HG02884 (cell line): ENCODE measurements around the gene PPFIA3.
"Not testable (repeated sequence)": the region's sequence is repeated elsewhere in the genome, so short reads cannot be mapped to it uniquely, and the experiment has no call there.

ENCODE experiments used
- ATAC-seq: cut with Tn5 transposase; IDR thresholded peaks from one replicate; pipeline ENCODE4 v1.9.1; 2021; ENCODE audit warnings: mild to moderate bottlenecking, moderate library complexity; ENCODE audit not compliant: unreplicated experiment

The PPFIA3 gene

DNA sequence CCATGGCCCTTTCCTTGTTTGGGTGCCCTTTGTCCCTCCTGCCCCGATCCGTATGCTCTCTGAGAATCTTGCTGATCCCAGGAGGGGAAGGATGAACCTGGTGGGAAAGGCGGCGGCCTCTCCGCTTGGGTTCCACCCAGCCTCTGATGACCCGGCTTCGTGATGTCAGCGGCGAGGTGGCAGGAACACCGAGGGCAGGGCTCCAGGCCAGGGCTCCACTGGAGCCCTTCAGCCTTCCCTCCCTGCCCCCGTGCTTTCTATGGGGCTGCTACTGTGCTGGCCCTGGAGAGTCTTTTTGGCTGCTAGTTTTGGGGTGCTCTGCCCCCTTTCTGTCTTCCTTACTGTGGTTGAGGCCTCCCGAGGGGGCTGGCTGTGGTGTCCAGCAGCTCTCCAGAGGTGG is 17.0 kb upstream of the PPFIA3 start:
- ATAC-seq = no peak

DNA sequence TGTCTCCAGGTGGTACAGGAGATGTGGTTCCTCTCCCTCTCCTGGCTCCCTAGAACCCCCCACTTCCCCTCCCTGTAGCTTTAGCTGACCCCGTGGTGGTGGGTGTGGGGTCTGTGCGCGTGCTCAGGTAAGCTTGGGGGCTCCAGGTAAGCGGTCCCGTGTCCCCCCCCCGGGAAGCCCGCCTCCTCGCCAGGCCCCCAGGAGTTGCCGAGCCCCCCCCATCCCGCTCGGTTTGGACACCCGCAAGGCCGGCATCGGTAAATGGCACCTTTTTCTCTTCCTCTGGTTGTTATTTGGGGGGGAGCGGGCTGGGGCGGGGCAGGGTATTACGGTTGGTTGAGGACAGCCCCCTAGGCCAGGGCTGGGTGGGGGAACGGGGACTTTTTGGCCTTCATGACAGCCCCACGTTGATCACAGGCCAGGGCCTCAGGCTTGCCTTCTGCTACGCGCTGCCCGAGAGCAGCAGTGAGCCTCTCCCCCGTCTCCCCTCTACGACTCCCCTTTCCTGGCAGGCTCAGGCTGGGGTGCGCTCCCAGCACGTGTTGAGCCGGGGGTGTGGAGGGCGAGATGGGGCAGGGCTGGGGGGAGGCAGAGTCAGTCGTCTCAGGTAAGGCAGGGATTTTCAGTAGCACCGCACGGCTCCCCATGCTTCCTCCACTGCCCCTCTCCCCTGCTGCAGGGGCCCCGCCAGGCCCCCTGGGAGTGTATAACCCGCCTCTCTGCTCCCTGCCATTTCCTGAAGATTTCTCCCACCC is 15.8 kb upstream of the PPFIA3 start:
- no peak for ATAC-seq

DNA sequence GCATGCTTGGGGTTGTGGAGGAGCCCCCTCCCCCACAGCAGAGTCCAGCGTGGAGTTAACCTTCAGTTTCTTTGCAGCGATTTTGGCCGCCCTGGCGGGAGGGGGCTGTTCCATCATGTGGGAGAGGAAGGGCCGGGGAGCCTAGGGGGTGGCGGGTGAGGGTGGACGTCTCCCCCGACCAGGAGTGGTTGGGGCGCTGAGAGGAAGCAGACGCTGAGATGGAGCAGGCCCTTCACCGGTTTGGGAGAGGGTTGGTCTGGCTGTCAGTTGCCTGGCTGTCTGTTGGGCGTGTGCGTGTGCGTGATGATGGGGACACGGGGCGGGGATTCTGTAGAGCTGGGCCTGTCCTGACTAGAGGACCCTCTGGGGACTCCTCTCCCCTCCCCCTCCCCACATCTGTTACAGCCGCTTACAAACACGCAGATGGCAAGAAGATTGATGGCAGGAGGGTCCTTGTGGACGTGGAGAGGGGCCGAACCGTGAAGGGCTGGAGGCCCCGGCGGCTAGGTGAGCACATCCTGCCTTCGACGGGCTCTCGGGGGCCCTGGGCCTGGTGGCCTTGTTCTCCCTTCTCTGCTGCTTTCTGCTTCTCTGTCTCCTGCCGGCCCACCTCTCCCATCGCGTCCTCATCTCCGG is 15.0 kb upstream of the PPFIA3 start:
- ATAC-seq = no peak

DNA sequence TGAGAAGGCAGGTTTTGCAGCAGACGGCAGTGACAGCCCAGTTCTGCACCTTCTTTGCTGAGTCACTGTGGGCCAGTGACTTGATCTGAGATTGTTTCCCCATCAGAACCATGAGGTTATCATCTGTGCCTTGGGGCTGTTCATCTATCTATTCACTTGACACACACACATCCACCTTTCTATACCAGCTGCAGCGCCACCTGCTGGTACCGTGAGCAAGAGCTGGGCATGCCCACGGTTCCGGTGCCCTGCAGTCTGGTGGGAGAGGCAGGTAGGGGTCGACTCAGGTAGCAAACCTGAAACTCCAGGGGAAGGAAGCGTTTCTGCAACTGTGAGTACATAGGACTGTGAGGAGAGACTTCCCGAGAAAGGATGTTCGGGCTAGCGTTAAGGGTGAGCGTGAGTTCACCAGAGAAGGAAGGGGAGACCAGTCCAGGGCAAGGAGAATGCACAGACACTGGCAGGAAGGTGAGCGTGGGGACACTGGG is 12.7 kb upstream of the PPFIA3 start:
- no peak for ATAC-seq

DNA sequence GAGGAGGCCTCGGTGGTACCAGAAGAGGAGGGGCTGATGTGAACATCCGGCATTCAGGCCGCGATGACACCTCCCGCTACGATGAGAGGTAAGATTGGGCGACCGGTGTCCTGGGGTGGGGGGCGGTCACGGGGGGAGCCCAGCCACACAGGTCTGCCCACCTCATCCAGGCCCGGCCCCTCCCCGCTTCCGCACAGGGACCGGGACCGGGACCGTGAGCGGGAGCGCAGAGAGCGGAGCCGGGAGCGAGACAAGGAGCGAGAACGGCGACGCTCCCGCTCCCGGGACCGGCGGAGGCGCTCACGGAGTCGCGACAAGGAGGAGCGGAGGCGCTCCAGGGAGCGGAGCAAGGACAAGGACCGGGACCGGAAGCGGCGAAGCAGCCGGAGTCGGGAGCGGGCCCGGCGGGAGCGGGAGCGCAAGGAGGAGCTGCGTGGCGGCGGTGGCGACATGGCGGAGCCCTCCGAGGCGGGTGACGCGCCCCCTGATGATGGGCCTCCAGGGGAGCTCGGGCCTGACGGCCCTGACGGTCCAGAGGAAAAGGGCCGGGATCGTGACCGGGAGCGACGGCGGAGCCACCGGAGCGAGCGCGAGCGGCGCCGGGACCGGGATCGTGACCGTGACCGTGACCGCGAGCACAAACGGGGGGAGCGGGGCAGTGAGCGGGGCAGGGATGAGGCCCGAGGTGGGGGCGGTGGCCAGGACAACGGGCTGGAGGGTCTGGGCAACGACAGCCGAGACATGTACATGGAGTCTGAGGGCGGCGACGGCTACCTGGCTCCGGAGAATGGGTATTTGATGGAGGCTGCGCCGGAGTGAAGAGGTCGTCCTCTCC is 11.5 kb upstream of the PPFIA3 start:
- ATAC-seq = no peak

DNA sequence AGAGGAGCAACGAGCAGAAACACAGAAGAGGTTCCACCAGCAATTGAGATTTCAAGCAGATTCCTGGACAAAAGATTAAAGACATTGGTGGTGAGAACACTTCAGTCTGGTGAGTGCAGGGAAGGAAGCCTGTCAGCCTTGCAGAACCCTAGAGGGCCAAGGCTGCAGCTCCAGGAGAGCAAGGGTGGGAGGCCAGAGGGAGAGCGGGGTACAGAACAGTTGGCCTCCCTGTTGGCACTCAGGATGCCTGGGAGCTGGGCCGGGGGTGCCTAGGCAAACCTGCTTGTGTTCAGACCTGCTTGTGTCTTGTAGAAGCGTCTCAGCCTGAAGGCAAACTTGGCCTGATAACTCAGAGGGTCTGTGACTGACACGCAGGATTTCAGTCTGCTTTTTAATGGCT is 10.3 kb upstream of the PPFIA3 start:
- no peak for ATAC-seq

DNA sequence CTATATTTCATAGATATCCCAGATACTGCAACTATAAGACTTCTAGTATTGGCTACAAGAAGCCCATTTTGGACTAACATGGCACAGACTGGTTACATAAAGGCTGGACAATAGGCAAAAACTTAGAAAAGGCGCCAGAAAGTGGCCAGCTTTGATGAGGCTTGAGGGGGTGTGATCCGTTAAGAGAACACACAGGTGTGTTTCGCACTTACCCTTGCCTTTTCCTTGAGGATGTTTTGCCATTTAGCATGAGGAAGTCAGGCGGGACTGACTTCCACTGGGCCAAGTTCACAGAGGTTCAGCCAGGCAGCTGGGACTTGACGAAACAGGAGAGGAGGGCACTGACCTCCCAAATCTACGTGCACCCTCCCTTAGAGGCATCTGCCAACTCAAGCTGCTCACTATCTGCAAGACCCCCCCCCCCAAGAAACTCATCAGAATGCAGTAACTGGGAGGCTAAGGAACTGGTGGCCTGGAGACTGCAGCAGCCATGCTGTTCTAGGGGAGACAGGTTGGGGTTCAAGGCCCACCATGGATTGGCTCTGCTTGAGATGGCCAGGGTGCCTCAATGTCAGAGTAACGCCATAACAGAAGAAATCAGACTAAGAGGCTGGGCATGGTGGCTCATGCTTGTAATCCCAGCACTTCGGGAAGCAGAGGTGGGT is 9.6 kb upstream of the PPFIA3 start:
- ATAC-seq = no peak

DNA sequence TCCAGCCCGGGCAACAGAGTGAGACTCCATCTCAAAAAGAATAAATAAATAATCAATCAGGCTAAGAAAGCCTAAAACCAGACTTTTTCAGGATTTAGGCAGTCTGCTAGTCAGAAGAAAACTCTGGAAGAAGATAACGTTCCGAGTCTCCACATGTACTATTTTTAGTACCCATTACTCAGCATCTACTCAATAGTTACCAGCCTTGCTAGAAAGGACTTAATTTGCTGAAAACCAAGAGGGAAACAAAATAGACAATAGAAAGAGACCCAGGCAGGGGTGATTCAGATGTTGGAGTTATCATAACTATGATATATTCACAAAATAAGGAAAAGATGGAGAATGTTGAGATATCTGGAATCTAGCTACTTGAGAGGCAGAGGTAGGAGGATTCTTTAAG is 8.8 kb upstream of the PPFIA3 start:
- no peak for ATAC-seq

DNA sequence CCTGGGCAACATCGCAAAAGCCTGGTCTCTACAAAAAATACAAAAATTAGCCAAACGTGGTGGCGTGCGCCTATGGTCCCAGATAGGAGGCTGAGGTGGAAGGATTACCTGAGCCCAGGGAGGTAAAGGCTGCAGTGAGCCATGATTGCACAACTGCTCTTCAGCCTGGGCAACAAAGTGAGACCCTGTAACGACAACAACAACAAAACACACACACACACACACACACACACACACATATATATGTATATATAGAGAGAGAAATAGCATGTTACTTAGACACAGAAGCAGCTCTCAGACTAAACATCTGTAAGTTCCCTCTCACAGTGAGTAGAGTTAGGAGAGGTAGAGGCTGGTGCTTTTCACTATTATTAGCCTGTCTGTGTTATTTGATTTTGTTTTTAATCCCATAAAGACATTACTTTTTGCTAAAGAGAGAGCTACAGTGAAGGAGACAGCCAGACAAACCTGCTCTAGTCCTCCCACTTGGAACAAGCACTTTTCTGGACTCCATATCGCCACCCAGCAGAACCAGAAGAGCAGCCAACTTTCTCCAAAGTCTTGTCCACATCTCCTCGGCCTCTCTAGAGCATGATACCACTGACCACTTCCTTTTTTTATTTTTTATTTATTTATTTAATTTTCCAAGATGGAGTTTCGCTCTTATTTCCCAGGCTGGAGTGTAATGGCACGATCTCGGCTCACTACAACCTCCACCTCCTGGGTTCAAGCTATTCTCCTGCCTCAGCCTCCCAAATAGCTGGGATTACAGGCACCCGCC is 7.9 kb upstream of the PPFIA3 start:
- ATAC-seq = no peak

DNA sequence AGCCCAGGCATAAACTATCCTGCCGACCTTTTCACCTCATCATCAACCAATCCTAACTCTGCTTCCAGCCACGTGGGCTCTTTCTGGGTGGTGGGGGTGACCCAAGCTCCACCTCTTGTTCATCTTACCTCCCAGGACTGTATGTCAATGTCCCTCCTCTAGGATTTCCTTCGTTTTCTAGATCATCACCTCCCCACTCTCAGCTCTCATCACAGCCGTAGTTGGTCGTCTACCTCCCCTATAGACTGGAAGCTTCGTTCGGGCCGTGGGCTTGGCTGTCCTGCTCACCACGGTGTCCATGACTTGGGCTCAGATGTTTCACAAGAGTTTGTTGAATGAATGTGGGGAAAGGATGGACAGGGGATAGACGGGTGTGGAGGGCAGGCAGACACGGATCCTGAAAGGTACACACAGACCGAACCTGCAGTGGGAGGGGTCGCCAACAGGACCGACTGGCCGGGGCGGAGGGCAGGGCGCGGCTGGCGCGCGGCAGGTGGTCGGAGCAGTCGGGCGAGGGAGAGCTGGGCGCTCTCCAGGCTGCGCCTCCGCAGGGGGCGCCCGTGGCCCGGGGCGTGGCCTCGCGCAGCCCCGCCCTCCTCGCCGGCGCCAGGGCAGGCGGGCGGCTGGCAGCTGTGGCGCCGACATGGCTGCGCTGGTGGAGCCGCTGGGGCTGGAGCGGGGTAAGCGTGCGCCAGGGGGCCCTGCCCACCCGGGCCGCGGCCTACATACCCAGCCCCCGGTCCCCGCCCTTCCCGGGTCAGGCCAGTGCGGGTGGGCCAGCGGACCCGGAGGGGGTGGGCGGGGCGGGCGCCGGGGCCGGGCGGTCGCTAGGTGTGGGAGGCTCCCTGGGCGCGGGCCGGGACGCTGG is 5.3 kb upstream of the PPFIA3 start, which contains the start of gene LIN7B:
Gene LIN7B, plus strand, starts transcription at position 609 of the 868 bp plus-strand sequence. Its CDS starts 35 bp downstream, at position 644.
- no peak for ATAC-seq

DNA sequence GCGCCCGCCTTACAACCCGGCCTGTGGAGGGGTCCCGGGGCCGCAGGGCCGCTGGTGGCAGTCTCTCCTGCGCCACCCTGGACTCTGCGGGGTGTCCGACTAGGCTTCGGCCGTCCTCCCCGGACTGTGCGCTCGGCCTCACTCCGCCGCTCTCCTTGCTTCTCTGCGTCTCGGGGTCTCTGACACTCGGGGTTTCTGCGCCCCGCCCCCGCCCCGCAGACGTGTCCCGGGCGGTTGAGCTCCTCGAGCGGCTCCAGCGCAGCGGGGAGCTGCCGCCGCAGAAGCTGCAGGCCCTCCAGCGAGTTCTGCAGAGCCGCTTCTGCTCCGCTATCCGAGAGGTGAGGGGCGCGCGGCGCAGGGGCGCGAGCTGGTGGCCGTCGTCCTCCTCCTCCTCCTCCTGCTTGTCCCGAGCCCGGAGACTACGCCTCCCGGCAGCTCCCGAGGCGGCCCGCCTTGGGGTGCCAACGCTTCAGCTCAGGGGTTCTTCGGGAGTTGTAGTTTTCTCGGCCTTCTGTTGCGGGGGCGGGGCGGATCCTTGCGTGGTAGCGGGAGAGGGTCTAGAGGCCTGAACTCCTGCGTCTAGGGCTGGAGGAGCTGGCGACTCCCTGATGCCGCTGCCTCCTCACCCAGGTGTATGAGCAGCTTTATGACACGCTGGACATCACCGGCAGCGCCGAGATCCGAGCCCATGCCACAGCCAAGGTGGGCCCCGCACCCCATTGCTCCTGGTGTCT is 4.5 kb upstream of the PPFIA3 start:
- no peak for ATAC-seq

DNA sequence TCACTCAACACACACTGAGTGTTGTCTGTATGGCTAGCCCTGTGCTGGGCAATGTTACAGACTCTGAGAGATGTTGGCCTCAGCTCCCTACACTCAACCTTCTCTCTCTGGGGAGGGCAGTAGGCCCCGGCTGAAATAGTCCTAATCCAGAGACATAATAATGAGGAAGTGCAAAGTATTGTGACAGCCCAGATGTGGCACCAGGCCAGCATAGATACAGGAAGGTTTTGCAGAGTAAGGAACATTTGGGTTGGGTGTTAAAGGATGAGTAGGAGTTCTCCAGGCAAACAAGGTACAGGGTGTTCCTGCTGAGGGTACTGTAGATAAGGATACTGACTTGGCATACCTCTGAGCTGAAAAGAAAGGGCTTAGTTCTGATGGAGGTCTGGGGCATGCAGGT is 2.8 kb upstream of the PPFIA3 start:
- ATAC-seq = no peak

DNA sequence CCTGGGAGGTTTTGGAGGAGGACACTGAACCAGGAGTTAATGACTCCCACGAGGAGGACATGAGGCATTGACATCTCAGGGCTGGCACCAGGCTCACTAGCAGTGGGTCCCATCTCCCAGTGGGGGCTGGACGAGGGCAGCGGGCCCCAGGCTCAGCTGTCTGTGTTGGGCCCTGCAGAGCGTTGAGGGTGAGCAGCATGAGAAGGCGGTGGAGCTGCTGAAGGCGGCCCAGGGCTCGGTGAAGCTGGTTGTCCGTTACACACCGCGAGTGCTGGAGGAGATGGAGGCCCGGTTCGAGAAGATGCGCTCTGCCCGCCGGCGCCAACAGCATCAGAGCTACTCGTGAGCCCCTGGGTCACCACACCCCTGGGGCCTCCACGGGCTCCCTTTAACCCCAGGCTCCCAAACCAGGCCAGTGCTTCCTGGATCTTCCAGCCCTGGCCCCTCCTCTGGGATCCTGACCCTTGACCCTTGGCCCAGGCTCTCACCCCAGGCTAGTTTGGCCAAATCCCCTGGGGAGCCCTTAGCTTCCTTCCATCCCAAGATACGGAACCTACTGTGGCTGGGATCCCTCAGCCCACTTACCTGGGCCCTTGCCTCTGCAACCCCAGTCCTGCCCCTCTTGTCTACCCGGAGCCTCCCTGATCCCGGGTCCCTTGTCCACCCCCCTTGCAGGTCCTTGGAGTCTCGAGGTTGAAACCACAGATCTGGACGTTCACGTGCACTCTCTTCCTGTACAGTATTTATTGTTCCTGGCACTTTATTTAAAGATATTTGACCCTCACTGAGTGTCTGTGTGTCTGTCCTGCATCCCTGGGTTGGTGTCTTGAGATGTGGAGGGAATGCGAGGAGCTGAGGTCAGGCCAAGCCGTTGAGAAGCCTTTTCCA is 1.4 kb upstream of the PPFIA3 start:
- no peak for ATAC-seq

DNA sequence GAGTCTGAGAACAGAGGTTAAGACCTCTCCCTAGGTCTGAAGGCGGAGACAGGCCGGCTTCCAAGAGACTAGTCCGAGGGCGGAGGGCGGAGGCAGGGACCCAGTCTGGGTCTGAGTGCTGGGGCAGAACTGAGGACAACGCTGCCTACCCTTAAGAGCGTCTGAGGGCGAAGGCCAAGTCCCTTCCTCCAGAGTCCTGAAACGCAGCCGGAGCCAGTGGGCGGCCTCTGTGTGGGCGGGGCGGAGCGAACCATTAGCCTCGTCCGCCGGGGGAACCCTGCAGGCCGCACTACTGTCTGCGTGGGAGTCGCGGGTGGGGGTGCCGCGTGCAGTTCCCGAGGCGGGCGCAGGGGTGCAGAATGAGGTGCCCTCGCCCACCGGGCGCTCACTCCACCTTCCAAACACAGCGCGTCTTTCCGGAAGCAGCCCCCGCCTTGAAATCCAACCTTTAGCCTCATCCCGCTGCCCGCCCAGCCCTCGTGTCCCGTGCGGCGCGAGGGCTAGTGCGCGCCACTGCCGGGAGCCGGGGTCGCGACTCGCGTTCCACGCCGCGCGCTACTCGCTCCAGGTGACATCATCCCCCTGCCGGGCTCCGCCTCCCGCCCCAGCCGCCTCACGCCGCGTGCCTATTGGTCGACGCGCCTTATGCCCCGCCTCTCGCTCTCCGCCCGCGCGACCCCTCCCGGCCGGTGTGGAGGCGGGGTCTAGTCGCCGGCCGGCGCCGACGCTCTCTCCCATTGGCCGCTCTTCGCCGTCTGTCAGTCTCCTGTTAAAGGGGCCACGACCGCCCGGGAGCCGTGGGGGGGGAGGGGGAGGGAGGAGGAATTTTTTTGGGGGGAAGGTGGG is 556 bp upstream of the PPFIA3 start, which contains the start of gene C19orf73:
Gene C19orf73, minus strand, starts transcription at position 579 of the 846 bp plus-strand sequence. Its CDS starts 121 bp downstream, at position 458.
- peak; percentile 68 for ATAC-seq

DNA sequence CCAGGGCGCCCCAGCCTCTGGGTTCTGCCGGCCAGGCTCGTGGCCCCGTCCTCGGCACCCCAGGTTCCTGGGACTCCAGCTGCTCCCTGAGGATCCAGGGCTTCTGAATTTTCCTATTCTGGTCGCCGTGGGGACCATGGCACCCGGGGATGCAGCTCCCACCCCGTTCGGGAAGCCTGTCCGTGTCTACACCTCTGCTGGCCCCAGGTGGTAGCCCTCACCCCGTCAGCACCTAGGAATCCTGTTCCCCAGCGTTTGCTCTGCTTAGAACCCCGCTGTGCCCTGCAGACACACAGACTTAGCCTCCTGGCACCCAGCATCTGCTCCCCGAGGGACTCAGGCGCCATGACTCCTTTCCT is 960 bp downstream of the PPFIA3 start:
- no peak for ATAC-seq

DNA sequence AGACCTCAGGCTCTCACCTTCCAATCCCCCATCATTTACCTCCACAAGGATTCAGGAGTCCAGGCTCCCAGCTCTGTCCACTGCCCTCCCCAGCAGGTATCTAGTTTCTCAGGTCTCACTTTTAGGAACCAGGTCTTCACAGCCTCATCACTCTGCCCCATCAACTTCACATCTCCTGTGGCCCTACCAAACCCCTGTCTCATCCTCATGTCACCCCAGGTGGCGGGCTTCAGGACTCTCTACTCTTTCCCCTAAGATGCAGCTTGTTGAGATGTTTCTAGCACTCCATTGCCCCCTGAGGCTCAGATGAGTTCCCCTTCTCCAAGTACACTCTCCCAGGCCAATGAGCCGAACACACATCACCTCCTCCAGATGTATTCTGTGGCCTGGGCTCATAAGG is 1.5 kb downstream of the PPFIA3 start:
- ATAC-seq = no peak

DNA sequence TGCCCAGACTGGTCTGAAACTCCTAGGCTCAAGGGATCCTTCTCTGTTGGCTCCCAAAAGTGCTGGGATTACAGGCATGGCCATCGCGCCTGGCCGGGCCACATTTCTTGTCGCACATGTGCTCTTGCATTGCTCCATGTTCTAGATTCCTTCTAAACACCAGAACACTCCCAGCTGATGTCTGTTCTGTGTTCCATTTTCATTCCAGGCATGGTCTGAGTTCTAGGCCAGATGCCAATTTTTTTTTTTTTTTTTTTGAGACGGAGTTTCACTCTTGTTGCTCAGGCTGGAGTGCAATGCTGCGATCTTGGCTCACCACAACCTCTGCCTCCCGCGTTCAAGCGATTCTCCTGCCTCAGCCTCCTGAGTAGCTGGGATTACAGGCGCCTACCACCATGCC is 2.5 kb downstream of the PPFIA3 start:
- ATAC-seq = not testable (repeated sequence)
